GM19438 (cell line): ENCODE measurements around the gene RIMS3.

ENCODE experiments used
- ATAC-seq: cut with Tn5 transposase; IDR thresholded peaks from one replicate; pipeline ENCODE4 v1.9.1; 2021; ENCODE audit warnings: low read depth; ENCODE audit not compliant: unreplicated experiment

The RIMS3 gene

GRCh38 chr1:40692429-40692895 lies 27.0 kb upstream of the RIMS3 start:
- no peak for ATAC-seq

DNA sequence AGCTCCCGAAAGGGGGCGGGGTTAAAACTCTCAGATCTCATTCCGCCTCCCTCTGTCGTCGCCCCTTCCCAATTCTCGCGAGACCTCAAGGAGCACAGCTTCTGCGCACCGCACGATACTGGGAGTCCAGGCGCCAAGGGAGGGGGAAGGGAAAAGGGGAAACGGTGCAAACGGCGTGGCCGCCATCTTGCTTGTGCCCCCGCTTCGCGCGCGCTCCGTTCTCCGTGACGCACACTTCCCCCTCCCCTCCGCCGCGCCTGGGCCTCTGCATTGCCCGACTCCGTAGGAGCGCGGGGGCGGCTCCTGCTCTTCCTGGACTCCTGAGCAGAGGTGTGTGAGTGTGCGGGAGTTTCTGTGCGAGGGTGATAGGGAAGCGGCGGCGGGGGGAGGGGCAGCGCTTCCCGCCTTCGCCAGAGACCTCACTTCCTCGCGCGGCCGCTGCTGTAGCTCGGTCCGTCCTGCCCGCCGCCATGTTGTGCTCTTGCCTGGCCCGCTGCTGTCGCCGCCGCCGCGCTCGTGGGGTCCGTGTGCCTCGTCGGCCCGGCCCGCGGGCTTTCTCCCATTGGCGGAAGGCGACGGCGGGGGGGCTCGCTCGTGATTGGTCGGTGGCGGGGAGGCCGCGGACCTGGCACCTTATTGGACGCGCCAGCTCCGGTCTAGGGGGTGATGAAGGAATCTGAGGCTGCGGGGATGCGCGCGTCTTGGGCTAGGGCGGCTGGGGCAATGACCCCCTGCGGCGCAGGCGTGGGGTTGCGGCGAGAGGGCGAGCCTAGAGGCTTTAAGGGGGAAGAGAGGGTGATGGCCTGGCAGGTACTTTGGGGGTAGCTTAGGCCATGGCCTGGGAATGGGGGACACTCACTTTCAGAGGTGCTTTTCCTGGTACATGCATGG lies 26.3 kb upstream of the RIMS3 start, which contains the start of gene NFYC:
NFYC (plus strand) TSS at position 167 of the 891 bp plus-strand sequence. CDS start 47,140 bp downstream, outside the sequence.
- ATAC-seq: peak; percentile 75

GRCh38 chr1:40690771-40691537 lies 25.5 kb upstream of the RIMS3 start:
- ATAC-seq: no peak

DNA sequence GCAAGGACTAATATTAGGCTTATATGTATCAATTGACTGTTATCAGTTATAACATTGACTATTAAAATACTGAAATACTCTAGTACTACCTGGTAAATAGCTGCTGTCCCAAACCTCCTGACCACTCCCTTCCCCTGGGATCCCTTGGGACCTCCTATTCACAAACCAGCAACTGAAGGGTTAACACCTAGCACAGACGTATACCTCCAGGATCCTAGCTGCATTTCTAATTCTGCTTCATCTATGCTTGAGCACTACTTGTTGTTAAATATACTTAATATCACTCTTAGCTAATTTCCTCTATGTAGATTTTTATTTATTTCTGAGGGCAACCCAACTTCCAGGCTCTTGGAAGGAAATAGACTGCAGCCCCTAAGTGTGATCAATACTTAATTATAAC lies 24.3 kb upstream of the RIMS3 start:
- no peak for ATAC-seq

DNA sequence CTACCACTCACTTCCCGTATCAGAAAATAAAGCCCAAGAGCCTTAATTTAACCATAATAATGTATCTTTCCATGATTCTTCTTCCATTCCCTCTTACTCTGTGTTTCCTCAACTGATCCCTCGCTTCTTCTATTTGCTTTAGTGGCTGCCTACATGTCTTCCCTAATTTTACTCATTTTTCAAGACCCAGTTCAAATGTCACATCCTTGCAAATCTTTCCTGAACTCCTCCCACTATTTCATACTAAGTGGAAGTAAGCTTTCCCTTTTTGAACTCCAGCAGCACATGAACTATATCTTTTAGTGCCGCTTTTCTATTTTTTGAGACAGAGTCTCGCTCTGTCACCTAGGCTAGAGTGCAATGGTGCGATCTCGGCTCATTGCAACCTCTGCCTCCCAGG lies 22.2 kb upstream of the RIMS3 start:
- ATAC-seq: no peak

DNA sequence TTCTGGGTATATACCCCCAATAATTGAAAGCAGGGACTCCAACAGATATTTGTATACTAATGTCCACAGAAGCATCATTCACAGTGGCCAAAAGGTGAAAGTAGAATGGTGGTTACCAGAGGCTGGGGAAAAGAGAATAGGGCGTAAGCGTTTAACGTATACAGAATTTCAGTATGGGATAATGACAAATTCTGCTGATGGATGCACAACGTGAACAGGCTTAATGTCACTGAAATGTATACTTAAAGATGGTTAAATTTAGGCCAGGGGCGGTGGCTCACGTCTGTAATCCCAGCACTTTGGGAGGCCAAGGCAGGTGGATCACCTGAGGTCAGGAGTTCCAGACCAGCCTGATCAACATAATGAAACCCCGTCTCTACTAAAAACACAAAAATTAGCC lies 21.6 kb upstream of the RIMS3 start:
- no peak for ATAC-seq

DNA sequence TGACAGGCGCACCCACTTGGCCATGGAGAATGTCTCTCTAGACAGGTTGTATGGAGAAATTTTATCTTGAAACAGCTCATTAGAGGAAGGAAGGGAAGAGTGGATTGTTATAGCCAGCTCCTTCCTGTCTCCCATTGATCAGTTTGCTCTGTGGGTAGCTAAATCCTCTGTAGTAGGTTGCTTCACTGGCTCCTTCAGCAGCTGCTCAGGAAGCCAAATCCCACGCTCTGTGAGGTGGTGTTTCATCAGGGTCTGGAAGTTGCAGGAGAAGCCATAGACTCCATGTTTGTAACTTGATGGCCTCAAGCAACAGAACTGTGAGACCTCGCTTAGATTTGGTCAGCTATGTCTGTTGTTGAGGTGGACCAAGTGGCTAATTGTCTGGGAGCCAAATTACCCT lies 19.2 kb upstream of the RIMS3 start:
- ATAC-seq: no peak

DNA sequence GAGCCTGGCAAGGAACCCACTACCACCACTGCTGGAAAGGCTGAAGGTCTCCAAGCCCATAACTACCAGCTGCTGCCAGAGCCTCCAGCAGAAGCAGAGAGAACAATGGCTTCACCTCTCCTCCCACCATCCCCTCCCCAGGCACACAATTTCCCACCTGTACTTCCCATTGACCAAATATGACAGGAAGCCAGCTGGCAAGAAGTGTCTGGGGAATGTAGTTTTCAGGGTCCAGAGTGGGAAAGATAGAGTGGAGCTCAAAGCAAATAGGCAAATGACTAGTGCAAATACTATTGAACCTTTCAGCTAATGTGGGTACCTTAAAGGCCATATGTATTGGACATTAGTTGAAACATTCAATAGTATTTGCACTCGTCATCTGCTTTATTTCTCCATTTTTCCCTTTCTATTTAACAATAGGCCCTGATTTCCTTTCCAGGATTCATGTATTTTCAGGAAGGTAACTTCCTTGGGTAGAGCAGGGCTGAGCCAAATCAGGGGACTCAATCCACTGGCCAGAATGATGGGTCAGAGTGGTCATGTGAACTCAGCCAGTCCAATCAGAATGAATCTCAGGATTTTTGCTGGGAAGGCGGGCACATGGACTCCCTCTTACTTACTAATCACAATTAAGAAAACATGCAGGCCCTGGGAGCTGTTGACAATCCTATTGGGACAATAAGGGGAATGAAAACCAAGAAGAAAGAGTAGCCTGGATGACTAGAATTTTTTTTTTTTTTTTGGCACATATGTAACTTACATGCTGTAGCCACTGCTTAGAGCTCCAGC lies 13.9 kb upstream of the RIMS3 start:
- no peak for ATAC-seq

DNA sequence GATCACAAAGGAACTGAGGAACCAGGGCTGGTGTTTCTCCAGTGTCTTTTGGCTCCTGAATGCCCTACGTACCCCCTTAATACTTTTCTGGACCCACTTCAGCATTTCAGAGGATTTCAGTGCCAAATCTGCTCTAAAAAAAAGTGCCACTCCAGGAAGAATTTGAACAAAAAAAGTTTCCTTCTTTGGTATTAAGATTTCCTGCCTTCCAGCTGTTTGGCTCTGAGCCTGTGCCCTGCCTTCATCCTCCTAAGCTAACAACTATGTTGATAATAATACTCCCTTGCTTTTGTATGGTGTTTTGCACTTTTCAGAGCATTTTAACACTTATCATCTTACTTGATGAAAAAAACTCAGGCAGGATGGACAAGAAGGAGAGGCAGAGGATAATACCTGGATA lies 11.0 kb upstream of the RIMS3 start:
- no peak for ATAC-seq

GRCh38 chr1:40673452-40673851 lies 8.0 kb upstream of the RIMS3 start:
- no peak for ATAC-seq

DNA sequence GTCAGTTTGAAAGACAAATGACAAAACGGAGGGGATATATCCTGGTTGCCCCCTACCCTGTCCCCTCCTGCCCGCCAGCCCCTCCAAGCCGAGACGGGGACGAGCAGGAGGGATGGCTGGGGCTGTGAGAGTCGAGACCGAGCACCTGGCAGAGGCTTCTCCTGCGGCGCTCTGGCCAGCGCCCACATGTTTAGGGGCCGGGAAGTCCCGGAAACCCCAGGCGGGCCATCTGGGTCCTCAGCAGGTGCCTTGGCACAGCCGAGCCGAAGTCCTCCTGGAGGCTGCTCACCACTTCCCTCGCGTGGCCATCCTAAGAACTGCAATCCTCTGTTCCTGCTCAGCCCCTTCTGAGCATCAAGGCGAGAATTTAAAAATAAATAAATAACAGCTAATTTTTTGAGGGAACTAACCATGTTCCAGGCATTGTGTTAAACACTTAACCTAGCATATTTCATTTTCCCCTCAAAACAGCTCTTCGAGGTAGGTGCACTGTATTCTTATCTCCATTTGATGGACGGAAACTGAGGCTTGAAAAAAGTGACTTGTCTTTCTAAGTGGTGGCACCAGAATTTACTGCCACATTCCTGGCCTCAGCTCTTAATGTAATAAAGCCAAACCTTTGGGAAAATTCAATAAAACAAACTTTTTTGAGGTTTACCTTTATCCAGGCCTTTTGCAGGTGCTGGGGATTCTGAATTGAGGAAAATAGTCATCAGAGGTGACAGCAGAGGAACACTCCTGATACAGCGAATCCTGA lies 3.5 kb upstream of the RIMS3 start:
- ATAC-seq: peak; percentile 47

DNA sequence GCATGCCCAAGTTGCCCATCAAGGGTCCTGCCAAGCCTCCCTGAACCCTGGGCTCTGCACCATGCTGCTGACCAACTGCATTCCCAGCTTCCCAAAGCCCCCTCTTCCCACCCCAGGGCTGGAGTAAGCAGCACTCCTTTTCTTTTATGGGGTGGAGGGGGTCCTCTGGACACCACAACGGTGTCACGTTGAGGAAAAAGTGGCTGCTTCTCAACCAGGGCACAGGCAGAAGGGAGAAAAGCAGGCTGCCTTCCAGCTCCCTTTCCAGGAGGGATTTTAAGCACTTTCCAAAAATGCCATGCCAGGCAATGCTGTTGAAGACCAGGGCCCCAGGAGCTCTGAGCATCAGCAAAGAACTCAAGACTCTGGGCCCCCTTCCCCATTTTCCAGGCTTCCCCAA lies 691 bp downstream of the RIMS3 start:
- no peak for ATAC-seq

GRCh38 chr1:40664167-40664537 lies 1.3 kb downstream of the RIMS3 start:
- no peak for ATAC-seq

GRCh38 chr1:40663324-40664166 lies 1.9 kb downstream of the RIMS3 start:
- no peak for ATAC-seq

DNA sequence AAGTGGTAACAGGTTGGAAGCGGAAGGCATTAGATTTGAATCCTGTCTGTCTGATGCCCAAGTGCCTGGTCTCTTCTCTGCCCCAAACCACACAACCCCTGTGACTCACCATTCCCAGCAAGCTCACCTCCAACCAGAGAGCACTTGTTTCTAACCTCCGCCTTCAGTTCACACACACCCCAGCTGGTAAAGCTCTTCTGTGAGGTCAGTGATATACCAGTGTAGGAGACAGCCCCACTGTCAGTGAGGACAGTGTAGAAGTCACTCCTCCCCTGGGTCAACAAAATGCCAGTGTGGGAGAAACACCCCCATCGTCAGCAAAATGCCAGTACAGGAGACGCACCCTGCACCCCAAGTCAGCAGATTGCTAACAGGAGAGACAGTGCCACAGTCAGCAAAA lies 2.6 kb downstream of the RIMS3 start:
- ATAC-seq: no peak

DNA sequence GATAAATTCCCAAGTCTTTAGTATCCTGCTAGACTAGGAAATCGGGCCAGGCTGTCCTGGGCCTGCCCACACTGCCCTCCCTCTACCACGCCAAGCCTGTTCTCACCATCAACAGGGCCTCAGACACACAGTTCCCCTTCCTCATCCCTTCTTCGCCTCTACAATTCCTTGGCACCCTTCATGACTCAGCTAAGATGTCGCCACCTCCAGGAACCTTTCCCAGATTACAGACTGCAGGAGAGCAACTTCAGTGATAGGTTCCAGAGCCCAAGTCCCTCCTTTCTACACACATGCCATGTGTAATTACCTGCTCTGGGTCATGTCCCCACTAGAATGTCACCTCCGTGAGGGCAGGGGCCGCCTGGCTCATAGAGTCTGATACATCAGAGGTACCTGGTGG lies 3.3 kb downstream of the RIMS3 start:
- ATAC-seq: no peak

GRCh38 chr1:40661678-40662077 lies 3.8 kb downstream of the RIMS3 start:
- no peak for ATAC-seq

DNA sequence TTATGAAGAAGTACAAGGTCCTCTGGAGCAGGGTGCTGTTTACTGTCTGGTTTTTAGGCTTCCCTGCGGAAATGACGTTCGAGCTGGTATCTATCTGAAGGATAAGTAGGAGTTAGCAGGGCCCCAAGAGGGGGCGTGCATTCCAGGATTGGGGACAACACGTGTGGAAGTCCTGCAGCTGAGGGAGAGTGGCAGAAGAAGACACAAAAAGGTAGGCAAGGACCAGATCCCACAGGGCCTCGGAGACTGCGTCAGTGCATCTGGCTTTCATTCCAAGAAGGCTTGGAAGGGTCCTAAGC lies 5.9 kb downstream of the RIMS3 start:
- ATAC-seq: no peak
